NCI-H2196 treated with DMSO at 0.1 percent for 48 hours (cell line): Measurements from ENCODE around the gene OVCA2.

Source experiments
- DNase-seq: peaks from one replicate; lab custom pipeline; 2025; ENCODE audit not compliant: unreplicated experiment; lab: John Stamatoyannopoulos, UW

Gene OVCA2

GRCh38 chr17:2084036-2084765 lies 42.4 kb downstream of the OVCA2 start:
- no peak for DNase-seq

- no peak for DNase-seq
These were observed 43.2 kb downstream of the OVCA2 start for GRCh38 chr17:2084766-2085647.

GRCh38 chr17:2085648-2085949 lies 43.8 kb downstream of the OVCA2 start:
- DNase-seq, result no peak

- no peak for DNase-seq
These were observed 44.5 kb downstream of the OVCA2 start for GRCh38 chr17:2086306-2086705.

- DNase-seq, result no peak
These were observed 45.9 kb downstream of the OVCA2 start for GRCh38 chr17:2087597-2088211.

GRCh38 chr17:2089021-2089422 lies 47.2 kb downstream of the OVCA2 start:
- DNase-seq, result no peak

- no peak for DNase-seq
These were observed 48.4 kb downstream of the OVCA2 start for GRCh38 chr17:2090210-2090641.

GRCh38 chr17:2090804-2091534 lies 49.1 kb downstream of the OVCA2 start:
- no peak for DNase-seq

- DNase-seq, result no peak
These were observed 50.4 kb downstream of the OVCA2 start for GRCh38 chr17:2092253-2092652.
